Endothelial cell of umbilical vein (primary cell): ENCODE data around the gene ZC3H6. TPM values are rescaled to one million over a fixed set of nuclear protein-coding genes. Genes with fewer than 3 reads are reported as not detected.

Source experiments
- BruUV-seq: library from RNA; stranded (reverse); fragments of 400-500 nt; replicated peaks from 2 replicates; lab custom pipeline; 2021; lab: Mats Ljungman, UMichigan
- CTCF ChIA-PET: fragments of 300-600, 350-600 bp; sonication (Branson Sonifier 250); formaldehyde crosslinking; loops from one replicate; lab custom pipeline; 2021; ENCODE audit warnings: antibody characterized with exemption, inconsistent platforms; lab: Charles Lee
- POLR2A ChIA-PET: fragments of 300-600, 350-600 bp; sonication (Branson Sonifier 250); formaldehyde crosslinking; loops from one replicate; lab custom pipeline; 2021; ENCODE audit warnings: antibody characterized with exemption, inconsistent platforms; lab: Charles Lee
- DNase-seq: peaks from one replicate; pipeline ENCODE4 v3.0.0-alpha.2; 2011; ENCODE audit warnings: low read depth, low spot score
- FAIRE-seq: peaks from 2 replicates; lab custom pipeline; 2011; peaks lifted over from hg19 to GRCh38; lab: Jason Lieb, UNC
- H2AFZ ChIP-seq: 2 replicates; pipeline ENCODE4 v1.6.0; 2012; ENCODE audit warnings: low read depth, low read length, control low read depth, inconsistent platforms
- H3K27ac ChIP-seq: 2 replicates; pipeline ENCODE4 v1.5.1; 2011; ENCODE audit warnings: low read depth, mild to moderate bottlenecking, control low read depth, low read length, moderate library complexity; ENCODE audit not compliant: insufficient read depth
- H3K27me3 ChIP-seq, 2 experiments: 2 replicates each; pipeline versions ENCODE4 v1.6.0 to v1.6.1; 2011; ENCODE audit warnings: low read length in 2 of 2, mixed read lengths in 1 of 2; ENCODE audit not compliant: control insufficient read depth in 2 of 2, insufficient read depth in 2 of 2
- H3K36me3 ChIP-seq, 2 experiments: 2 replicates in 1 of 2; 3 replicates in 1 of 2; pipeline ENCODE4 v1.5.1; 2011; ENCODE audit warnings: low read length in 2 of 2, mild to moderate bottlenecking in 1 of 2, moderate library complexity in 1 of 2; ENCODE audit not compliant: control insufficient read depth in 2 of 2, insufficient read depth in 2 of 2; ENCODE audit errors: extremely low read depth in 1 of 2
- H3K4me1 ChIP-seq: 3 replicates; pipeline ENCODE4 v1.5.1; 2011; ENCODE audit warnings: mild to moderate bottlenecking, low read length; ENCODE audit not compliant: control insufficient read depth, insufficient read depth; ENCODE audit errors: extremely low read depth
- H3K4me2 ChIP-seq: 2 replicates; pipeline ENCODE4 v1.6.1; 2011; ENCODE audit warnings: low read length, control low read depth, mixed read lengths; ENCODE audit not compliant: insufficient read depth
- H3K4me3 ChIP-seq, 3 experiments: fragments of 200-600 bp in 1 of 3; sonication (generic), shearing (Covaris generic) in 1 of 3; replicated peaks in 1 of 3; 2 replicates each; pipeline ENCODE4 v1.5.1; 2011 to 2016; ENCODE audit warnings: control low read depth in 3 of 3, low read length in 3 of 3, mild to moderate bottlenecking in 2 of 3, inconsistent platforms in 1 of 3, low read depth in 1 of 3, moderate library complexity in 1 of 3; ENCODE audit not compliant: insufficient read depth in 1 of 3
- H3K79me2 ChIP-seq: 2 replicates; pipeline ENCODE4 v1.6.0; 2012; ENCODE audit warnings: low read length, inconsistent platforms; ENCODE audit not compliant: control insufficient read depth, insufficient read depth
- H3K9ac ChIP-seq: replicated peaks from 2 replicates; pipeline ENCODE3; 2011; ENCODE audit warnings: low read length, control low read depth; ENCODE audit not compliant: insufficient read depth; ENCODE audit errors: extremely low read depth
- H3K9me1 ChIP-seq: replicated peaks from 3 replicates; pipeline ENCODE4 v1.6.0; 2011; ENCODE audit warnings: mild to moderate bottlenecking, low read length; ENCODE audit not compliant: control insufficient read depth, insufficient read depth; ENCODE audit errors: extremely low read depth
- H3K9me3 ChIP-seq: replicated peaks from 2 replicates; pipeline ENCODE4 v1.5.1; 2012; ENCODE audit warnings: low read length, inconsistent platforms; ENCODE audit not compliant: control insufficient read depth, insufficient read depth
- H4K20me1 ChIP-seq: replicated peaks from 2 replicates; pipeline ENCODE3; 2011; ENCODE audit warnings: mild to moderate bottlenecking, low read length; ENCODE audit not compliant: control insufficient read depth, insufficient read depth; ENCODE audit errors: extremely low read depth
- CTCF ChIP-seq, 2 donors: IDR thresholded peaks; 1 replicate in 1 of 2; 2 replicates in 1 of 2; pipeline ENCODE4 v1.5.1; 2011; ENCODE audit warnings: low read length in 2 of 2, mild to moderate bottlenecking in 2 of 2, moderate library complexity in 2 of 2, control low read depth in 1 of 2, inconsistent platforms in 1 of 2, low read depth in 1 of 2; ENCODE audit not compliant: insufficient read depth in 1 of 2; ENCODE audit errors: extremely low read depth in 1 of 2
- EZH2 ChIP-seq: IDR thresholded peaks from 2 replicates; pipeline ENCODE4 v1.6.1; 2012; ENCODE audit warnings: borderline replicate concordance, low read depth, mild to moderate bottlenecking, moderate library complexity, low read length, inconsistent platforms; ENCODE audit not compliant: severe bottlenecking
- FOS ChIP-seq: IDR thresholded peaks from 2 replicates; pipeline ENCODE4 v1.6.1; 2011; ENCODE audit warnings: mild to moderate bottlenecking, low read length, moderate library complexity, borderline replicate concordance; ENCODE audit not compliant: insufficient read depth
- GATA2 ChIP-seq: IDR thresholded peaks from 2 replicates; pipeline ENCODE4 v1.7.0; 2011; ENCODE audit warnings: low read depth, mild to moderate bottlenecking, moderate library complexity, mixed read lengths, low read length; ENCODE audit not compliant: insufficient read length, insufficient read depth
- JUN ChIP-seq: IDR thresholded peaks from 2 replicates; pipeline ENCODE4 v1.6.1; 2011; ENCODE audit warnings: borderline replicate concordance, low read depth; ENCODE audit not compliant: insufficient read length, insufficient read depth
- MAX ChIP-seq: IDR thresholded peaks from 2 replicates; pipeline ENCODE4 v1.6.1; 2011; ENCODE audit not compliant: insufficient read depth, insufficient read length
- MYC ChIP-seq: IDR thresholded peaks from one replicate; pipeline ENCODE4 v1.6.1; 2011; ENCODE audit warnings: mild to moderate bottlenecking, low read depth, low read length
- POLR2A ChIP-seq: IDR thresholded peaks from 2 replicates; pipeline ENCODE4 v1.6.1; 2012; ENCODE audit warnings: low read depth, mild to moderate bottlenecking, control low read depth, low read length
- POLR2AphosphoS5 ChIP-seq: IDR thresholded peaks from 2 replicates; pipeline ENCODE4 v1.6.1; 2012; ENCODE audit warnings: low read depth, mild to moderate bottlenecking, control low read depth, low read length, moderate library complexity; ENCODE audit not compliant: insufficient read depth
- dilution Hi-C: fragments of 300-500 bp; cut with MboI; formaldehyde crosslinking; loops from one replicate; pipeline ENCODE4 v1.15.0; 2019; ENCODE audit warnings: low sequenced_read_pairs; ENCODE audit not compliant: extremely low pct_ligation_motif_present
- intact Hi-C: fragments of 100-400 bp; cut with micrococcal nuclease; formaldehyde crosslinking; loops from one replicate; pipeline ENCODE4 v1.10.0; 2022
- polyA plus RNA-seq, 4 experiments: library from polyadenylated mRNA; depleted of rRNA in 3 of 4; stranded (reverse) in 3 of 4; unstranded in 1 of 4; fragments of >200 nt; gene quantifications; 2 replicates each; pipeline versions ENCODE4 v1.2.1 to v1.2.3, GENCODE V29; 2011 to 2012; ENCODE audit warnings: missing spikeins in 1 of 4
- total RNA-seq: library from RNA; stranded (reverse); gene quantifications from 2 replicates; pipeline ENCODE4 v1.2.3, GENCODE V29; 2021

Gene ZC3H6
- total and polyA plus RNA-seq, 2 donors (not counting 3 experiments of a cell fraction or from before 2014, with no cell fraction given) = 0.46 to 3.0 TPM

GRCh38 chr2:112268547-112268946 is 6.8 kb upstream of the ZC3H6 start:
- Histone ChIP-seq H3K36me3 (no peaks in the 10 kb centered on the region), H3K4me2 (no peak overlapping the region), H4K20me1 (no peaks in the 10 kb centered on the region), H3K27ac (no peak overlapping the region), H3K4me1 (no peaks in the 10 kb centered on the region), H3K79me2 (no peaks in the 10 kb centered on the region), H2AFZ (no peak overlapping the region), H3K9me3 (no peaks in the 10 kb centered on the region), H3K4me3 (no peak overlapping the region), H3K9me1 (no peaks in the 10 kb centered on the region), H3K9ac (no peak overlapping the region), H3K27me3 (no peaks in the 10 kb centered on the region)
- TF ChIP-seq MYC = no peak
- TF ChIP-seq POLR2A = no peak
- no peak for TF ChIP-seq EZH2
- no peak for TF ChIP-seq JUN
- no peak for TF ChIP-seq GATA2
- TF ChIP-seq MAX = no peak
- no peak for TF ChIP-seq CTCF (IDR thresholded peaks at IDR 0.05; ENCODE audit: extremely low read depth in 1 of 2, insufficient read depth in 1 of 2, low read depth in 1 of 2, low read length in 2 of 2)
- TF ChIP-seq POLR2AphosphoS5 = no peak
- TF ChIP-seq FOS = no peak
- DNase-seq = no peak
- intact Hi-C loops (no loop called here), dilution Hi-C loops (no loop called here)
- no peak for FAIRE-seq
- POLR2A ChIA-PET = no interaction called here
- CTCF ChIA-PET = interaction anchor here (0.6 to 1.8 kb wide), 2 partner anchors 9 to 165 kb away, joined by 3 to 9 read pairs; partner anchors contain the start of gene RGPD8
- no TSS peak for BruUV-seq
